Stimulated activated CD8-positive, alpha-beta memory T cell treated with anti-CD3 and anti-CD28 coated beads, Interleukin-4, amount 100 ng/mL, for 4 hours (primary cell): ENCODE data around the gene SPAG4.

Experiments
- DNase-seq, 2 donors: peaks; one replicate each; pipeline ENCODE4 v3.0.0-alpha.2; 2020; ENCODE audit warnings: low read depth in 2 of 2, low spot score in 1 of 2

Gene SPAG4

GRCh38 chr20:35615667-35616464 is at the start of gene SPAG4:
SPAG4 (plus strand) TSS chr20:35615829; CDS start chr20:35616004, 175 bp downstream.
- DNase-seq, result peak; percentile 100

GRCh38 chr20:35568645-35569044 is 47.0 kb upstream of the SPAG4 start:
- no peak for DNase-seq

- no peak for DNase-seq
Observed at GRCh38 chr20:35571555-35571954, 44.1 kb upstream of the SPAG4 start.

GRCh38 chr20:35572838-35573237 is 42.8 kb upstream of the SPAG4 start:
- DNase-seq, result no peak

- no peak for DNase-seq
Observed at GRCh38 chr20:35575958-35576357, 39.7 kb upstream of the SPAG4 start.

GRCh38 chr20:35576816-35577215 is 38.8 kb upstream of the SPAG4 start:
- no peak for DNase-seq

- DNase-seq, result no peak
Observed at GRCh38 chr20:35578469-35578868, 37.2 kb upstream of the SPAG4 start.

GRCh38 chr20:35579196-35579595 is 36.4 kb upstream of the SPAG4 start:
- no peak for DNase-seq

- no peak for DNase-seq
Observed at GRCh38 chr20:35582131-35582530, 33.5 kb upstream of the SPAG4 start.

- no peak for DNase-seq
Observed at GRCh38 chr20:35582741-35583404, 32.8 kb upstream of the SPAG4 start.

- DNase-seq, result no peak
Observed at GRCh38 chr20:35583636-35584560, 31.7 kb upstream of the SPAG4 start.

- no peak for DNase-seq
Observed at GRCh38 chr20:35586751-35587425, 28.7 kb upstream of the SPAG4 start.

- DNase-seq, result no peak
Observed at GRCh38 chr20:35587436-35587835, 28.2 kb upstream of the SPAG4 start.

- no peak for DNase-seq
Observed at GRCh38 chr20:35588397-35588796, 27.2 kb upstream of the SPAG4 start.

GRCh38 chr20:35592339-35592974 is 23.2 kb upstream of the SPAG4 start:
- DNase-seq, result no peak

GRCh38 chr20:35595456-35595855 is 20.2 kb upstream of the SPAG4 start:
- DNase-seq, result no peak

- no peak for DNase-seq
Observed at GRCh38 chr20:35595901-35596300, 19.7 kb upstream of the SPAG4 start.

GRCh38 chr20:35597186-35597585 is 18.4 kb upstream of the SPAG4 start:
- DNase-seq, result no peak

GRCh38 chr20:35598476-35598875 is 17.2 kb upstream of the SPAG4 start:
- DNase-seq, result no peak
